ENCODE data around the gene JARID2.

DNA sequence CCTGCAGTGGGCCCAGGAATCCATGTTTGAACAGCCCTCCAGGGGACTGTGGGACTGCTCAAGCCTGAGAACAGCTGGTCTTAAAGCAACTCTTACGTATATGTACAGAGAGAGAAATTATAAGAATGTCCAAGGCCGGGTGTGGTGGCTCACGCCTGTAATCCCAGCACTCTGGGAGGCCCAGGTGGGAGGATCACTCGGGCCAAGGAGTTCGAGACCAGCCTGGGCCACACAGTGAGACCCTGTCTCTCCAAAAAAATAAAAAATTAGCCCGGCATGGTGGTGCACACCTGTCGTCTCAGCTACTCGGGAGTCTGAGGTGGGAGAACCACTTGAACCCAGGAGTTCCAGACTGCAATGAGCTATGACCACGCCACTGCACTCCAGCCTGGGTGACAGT is 283.0 kb downstream of the JARID2 start:
- TF ChIP-seq SP1 (IDR thresholded peaks at IDR 0.05), result no peak
- TF ChIP-seq CTCF (IDR thresholded peaks at IDR 0.05; ENCODE audit: low read depth, low read length, missing input control), result no peak
- TF ChIP-seq EGR1 (IDR thresholded peaks at IDR 0.05; ENCODE audit: low read depth in 2 of 2), result no peak
- no peak for TF ChIP-seq ATF3 (IDR thresholded peaks at IDR 0.05)
- TF ChIP-seq REST (IDR thresholded peaks at IDR 0.05), result no peak
- no peak for TF ChIP-seq MAX (IDR thresholded peaks at IDR 0.05)
- no peak for TF ChIP-seq JUND (IDR thresholded peaks at IDR 0.05)
- no peak for TF ChIP-seq YY1 (IDR thresholded peaks at IDR 0.05)
- TF ChIP-seq TAF1 (conservative IDR thresholded peaks at IDR 0.05), result no peak

Data from liver (tissue), 3 donors.